Measurements from ENCODE around the gene RNF32.

GRCh38 chr7:156638443-156639077 is 2.0 kb upstream of the RNF32 start:
- TF ChIP-seq CTCF (IDR thresholded peaks at IDR 0.05) (no peak), POLR2A (IDR thresholded peaks at IDR 0.05) (no peak)
